Inferior parietal cortex (tissue), 1 donor: ENCODE measurements around the gene THAP2.

Experiments
- DNase-seq: peaks from one replicate; pipeline ENCODE4 v3.0.0-alpha.2; 2016; ENCODE audit errors: extremely low spot score

Gene THAP2

DNA sequence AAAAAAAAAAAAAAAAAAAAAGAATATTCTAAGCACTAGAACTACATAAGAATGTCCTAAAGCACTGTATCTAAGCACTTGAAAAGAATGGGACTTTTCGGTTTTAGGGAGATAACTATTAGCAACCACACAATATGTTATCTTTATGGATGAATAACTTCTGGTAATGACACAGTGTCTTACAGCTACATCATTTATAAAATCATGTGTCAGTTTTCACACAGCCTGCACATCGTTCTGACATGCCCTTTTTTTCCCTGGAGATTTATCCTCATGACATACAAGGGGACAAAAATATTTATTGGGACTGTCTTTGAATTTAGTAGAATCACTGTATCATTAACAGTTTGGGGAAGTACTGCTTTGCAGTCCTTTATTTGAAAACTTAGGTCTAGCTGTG is 39.1 kb downstream of the THAP2 start:
- no peak for DNase-seq

- DNase-seq, result no peak
These were observed 40.8 kb downstream of the THAP2 start for GRCh38 chr12:71704920-71705319.

GRCh38 chr12:71708658-71709057 is 44.6 kb downstream of the THAP2 start:
- DNase-seq, result no peak

- no peak for DNase-seq
These were observed 46.4 kb downstream of the THAP2 start for GRCh38 chr12:71710276-71711125.

GRCh38 chr12:71718611-71719010 is 54.5 kb downstream of the THAP2 start:
- DNase-seq, result no peak

GRCh38 chr12:71719647-71720370 is 55.7 kb downstream of the THAP2 start:
- no peak for DNase-seq

DNA sequence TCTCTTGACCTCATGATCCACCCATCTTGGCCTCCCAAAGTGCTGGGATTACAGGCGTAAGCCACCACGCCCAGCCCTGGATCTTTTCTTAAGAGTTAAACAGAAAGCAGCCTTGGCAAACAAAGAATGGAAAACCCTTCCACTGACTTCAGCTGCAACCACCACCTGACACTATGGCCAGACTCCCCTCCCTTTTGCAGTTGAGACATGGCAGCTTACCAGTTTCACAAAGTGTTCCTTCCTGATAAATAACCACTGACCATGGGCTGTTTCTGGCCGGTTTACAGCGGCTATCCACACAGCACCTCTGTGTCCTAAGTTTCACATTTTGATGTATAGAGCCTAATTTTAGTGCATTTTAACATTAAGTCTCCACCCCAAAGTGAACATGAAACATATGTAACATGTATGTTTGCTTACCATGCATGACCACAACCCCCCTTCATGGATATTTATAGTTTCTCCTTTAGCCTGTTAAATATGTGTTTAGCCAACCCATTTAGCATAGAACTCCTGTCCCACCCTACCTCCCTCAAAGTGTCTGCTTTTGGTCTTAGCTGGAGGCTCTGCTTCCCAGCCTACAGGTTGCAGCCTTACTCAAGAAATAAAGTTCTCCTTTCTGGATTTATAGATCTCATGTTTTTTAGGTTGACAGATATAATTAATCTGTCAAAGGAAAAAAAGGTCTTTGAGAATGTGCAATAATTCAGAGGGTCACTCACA is 57.8 kb downstream of the THAP2 start:
- no peak for DNase-seq

DNA sequence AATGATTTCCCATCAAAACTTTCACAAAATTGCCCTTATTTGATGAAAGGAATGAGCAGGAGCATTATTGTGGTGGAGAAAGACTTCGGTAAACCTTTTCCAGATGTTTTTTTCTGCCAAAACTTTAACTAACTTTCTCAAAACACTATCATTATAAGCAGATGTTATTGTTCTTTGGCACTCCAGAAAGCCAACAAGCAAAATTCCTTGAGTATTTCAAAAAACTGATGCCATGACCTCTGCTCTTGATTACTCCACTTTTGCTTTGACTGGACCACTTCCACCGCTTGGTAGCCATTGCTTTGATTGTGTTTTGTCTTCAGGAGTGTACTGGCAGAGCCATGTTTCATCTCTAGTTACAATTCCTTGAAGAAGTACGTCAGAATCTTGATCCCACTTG is 60.9 kb downstream of the THAP2 start:
- no peak for DNase-seq

- no peak for DNase-seq
These were observed 62.4 kb downstream of the THAP2 start for GRCh38 chr12:71726548-71726947.

GRCh38 chr12:71727958-71728357 is 63.9 kb downstream of the THAP2 start:
- DNase-seq, result no peak
